Measurements from ENCODE around the gene RAP1GAP.

The RAP1GAP gene

GRCh38 chr1:21687081-21687529 lies 17.9 kb upstream of the RAP1GAP start:
- no peaks in the 10 kb centered on the region for H3K4me1 ChIP-seq (ENCODE audit: low read length)
- no peak overlapping the region for H2AFZ ChIP-seq (ENCODE audit: low read length)
- no peaks in the 10 kb centered on the region for H3K9me2 ChIP-seq (replicated peaks; ENCODE audit: insufficient read depth, low read length)
- H3K27me3 ChIP-seq (replicated peaks; ENCODE audit: insufficient read depth, low read length): no peaks in the 10 kb centered on the region
- H4K20me1 ChIP-seq (ENCODE audit: insufficient read depth, low read length): no peaks in the 10 kb centered on the region
- no peak overlapping the region for H3K27ac ChIP-seq (ENCODE audit: low read length)
- no peak overlapping the region for H3K4me2 ChIP-seq (ENCODE audit: low read depth, low read length)
- H3K9me3 ChIP-seq (replicated peaks; ENCODE audit: insufficient read depth, low read length): no peaks in the 10 kb centered on the region
- no peak overlapping the region for H3K4me3 ChIP-seq (ENCODE audit: low read length)
- no peaks in the 10 kb centered on the region; the same call in 1 of the 2 replicates for H3K36me3 ChIP-seq (replicated peaks; ENCODE audit: insufficient read depth, low read length)
- no peak for DNase-seq
- no peaks in the 10 kb centered on the region for H3K79me2 ChIP-seq (ENCODE audit: low read length)
- TF ChIP-seq EZH2phosphoT487 (IDR thresholded peaks at IDR 0.05; ENCODE audit: low read length): no peak
- TF ChIP-seq CTCF (IDR thresholded peaks at IDR 0.05; ENCODE audit: low read length): no peak
- TF ChIP-seq EZH2 (optimal IDR thresholded peaks at IDR 0.05; ENCODE audit: low read depth, low read length): no peak
- H3F3A ChIP-seq (ENCODE audit: insufficient read depth, low read length): no peaks in the 10 kb centered on the region
- H3K9ac ChIP-seq (ENCODE audit: low read length): no peak overlapping the region

GRCh38 chr1:21685946-21686678 lies 17.0 kb upstream of the RAP1GAP start:
- TF ChIP-seq CTCF (IDR thresholded peaks at IDR 0.05; ENCODE audit: low read length) (no peak), EZH2phosphoT487 (IDR thresholded peaks at IDR 0.05; ENCODE audit: low read length) (no peak), EZH2 (optimal IDR thresholded peaks at IDR 0.05; ENCODE audit: low read depth, low read length) (no peak)
- Histone ChIP-seq H3K4me2 (ENCODE audit: low read depth, low read length) (no peak overlapping the region), H3K79me2 (ENCODE audit: low read length) (no peaks in the 10 kb centered on the region), H3K4me1 (ENCODE audit: low read length) (no peaks in the 10 kb centered on the region), H3K36me3 (replicated peaks; ENCODE audit: insufficient read depth, low read length) (no peaks in the 10 kb centered on the region; the same call in 1 of the 2 replicates), H3K27ac (ENCODE audit: low read length) (no peak overlapping the region), H3K9ac (ENCODE audit: low read length) (no peak overlapping the region), H3F3A (ENCODE audit: insufficient read depth, low read length) (no peaks in the 10 kb centered on the region), H3K9me3 (replicated peaks; ENCODE audit: insufficient read depth, low read length) (no peaks in the 10 kb centered on the region), H3K9me2 (replicated peaks; ENCODE audit: insufficient read depth, low read length) (no peaks in the 10 kb centered on the region), H3K27me3 (replicated peaks; ENCODE audit: insufficient read depth, low read length) (no peaks in the 10 kb centered on the region), H4K20me1 (ENCODE audit: insufficient read depth, low read length) (no peaks in the 10 kb centered on the region), H2AFZ (ENCODE audit: low read length) (no peak overlapping the region), H3K4me3 (ENCODE audit: low read length) (no peak overlapping the region)
- DNase-seq: no peak

GRCh38 chr1:21681426-21681825 lies 12.3 kb upstream of the RAP1GAP start:
- H3K9ac ChIP-seq (ENCODE audit: low read length): no peak overlapping the region
- no peaks in the 10 kb centered on the region for H3K27me3 ChIP-seq (replicated peaks; ENCODE audit: insufficient read depth, low read length)
- H3K4me2 ChIP-seq (ENCODE audit: low read depth, low read length): no peak overlapping the region
- no peak for DNase-seq
- H3K27ac ChIP-seq (ENCODE audit: low read length): no peak overlapping the region
- H2AFZ ChIP-seq (ENCODE audit: low read length): no peak overlapping the region
- no peak for TF ChIP-seq EZH2phosphoT487 (IDR thresholded peaks at IDR 0.05; ENCODE audit: low read length)
- TF ChIP-seq CTCF (IDR thresholded peaks at IDR 0.05; ENCODE audit: low read length): no peak
- TF ChIP-seq EZH2 (optimal IDR thresholded peaks at IDR 0.05; ENCODE audit: low read depth, low read length): no peak
- peaks cover 6% of the 10 kb centered on the region; the same call in 1 of the 2 replicates for H3K36me3 ChIP-seq (replicated peaks; ENCODE audit: insufficient read depth, low read length)
- H3K79me2 ChIP-seq (ENCODE audit: low read length): no peaks in the 10 kb centered on the region
- no peaks in the 10 kb centered on the region for H3K4me1 ChIP-seq (ENCODE audit: low read length)
- no peaks in the 10 kb centered on the region for H4K20me1 ChIP-seq (ENCODE audit: insufficient read depth, low read length)
- H3K9me3 ChIP-seq (replicated peaks; ENCODE audit: insufficient read depth, low read length): no peaks in the 10 kb centered on the region
- H3K9me2 ChIP-seq (replicated peaks; ENCODE audit: insufficient read depth, low read length): no peaks in the 10 kb centered on the region
- H3K4me3 ChIP-seq (ENCODE audit: low read length): no peak overlapping the region
- no peaks in the 10 kb centered on the region; the same call in 1 of the 2 replicates for H3F3A ChIP-seq (ENCODE audit: insufficient read depth, low read length)

Data from MM.1S (cell line).